ENCODE data around the gene OCIAD2.
"Not testable (repeated sequence)": the region's sequence is repeated elsewhere in the genome, so short reads cannot be mapped to it uniquely, and the experiment has no call there.

DNA sequence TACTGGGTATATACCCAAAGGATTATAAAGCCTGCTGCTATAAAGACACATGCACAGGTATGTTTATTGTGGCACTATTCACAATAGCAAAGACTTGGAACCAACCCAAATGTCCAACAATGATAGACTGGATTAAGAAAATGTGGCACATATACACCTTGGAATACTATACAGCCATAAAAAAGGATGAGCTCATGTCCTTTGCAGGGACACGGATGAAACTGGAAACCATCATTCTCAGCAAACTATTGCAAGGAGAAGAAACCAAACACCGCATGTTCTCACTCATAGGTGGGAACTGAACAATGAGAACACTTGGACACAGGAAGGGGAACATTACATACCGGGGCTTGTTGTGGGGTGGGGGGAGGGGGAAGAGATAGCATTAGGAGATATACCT is 16.8 kb downstream of the OCIAD2 start:
- TF ChIP-seq, protein P1, sequence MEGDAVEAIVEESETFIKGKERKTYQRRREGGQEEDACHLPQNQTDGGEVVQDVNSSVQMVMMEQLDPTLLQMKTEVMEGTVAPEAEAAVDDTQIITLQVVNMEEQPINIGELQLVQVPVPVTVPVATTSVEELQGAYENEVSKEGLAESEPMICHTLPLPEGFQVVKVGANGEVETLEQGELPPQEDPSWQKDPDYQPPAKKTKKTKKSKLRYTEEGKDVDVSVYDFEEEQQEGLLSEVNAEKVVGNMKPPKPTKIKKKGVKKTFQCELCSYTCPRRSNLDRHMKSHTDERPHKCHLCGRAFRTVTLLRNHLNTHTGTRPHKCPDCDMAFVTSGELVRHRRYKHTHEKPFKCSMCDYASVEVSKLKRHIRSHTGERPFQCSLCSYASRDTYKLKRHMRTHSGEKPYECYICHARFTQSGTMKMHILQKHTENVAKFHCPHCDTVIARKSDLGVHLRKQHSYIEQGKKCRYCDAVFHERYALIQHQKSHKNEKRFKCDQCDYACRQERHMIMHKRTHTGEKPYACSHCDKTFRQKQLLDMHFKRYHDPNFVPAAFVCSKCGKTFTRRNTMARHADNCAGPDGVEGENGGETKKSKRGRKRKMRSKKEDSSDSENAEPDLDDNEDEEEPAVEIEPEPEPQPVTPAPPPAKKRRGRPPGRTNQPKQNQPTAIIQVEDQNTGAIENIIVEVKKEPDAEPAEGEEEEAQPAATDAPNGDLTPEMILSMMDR (IDR thresholded peaks at IDR 0.05; ENCODE audit: poor library complexity): not testable (repeated sequence)
- TF ChIP-seq EZH2phosphoT487 (IDR thresholded peaks at IDR 0.05; ENCODE audit: low read depth, severe bottlenecking, unreplicated experiment); EZH2 (IDR thresholded peaks at IDR 0.05; ENCODE audit: borderline replicate concordance): not testable (repeated sequence)
